Measurements from ENCODE around the gene MS4A15. TPM values are rescaled to one million over a fixed set of nuclear protein-coding genes. Genes with fewer than 3 reads are reported as not detected.
"Not testable (repeated sequence)": the region's sequence is repeated elsewhere in the genome, so short reads cannot be mapped to it uniquely, and the experiment has no call there.

MS4A15 gene
- total RNA-seq, 2 donors from 2014 or later = not detected

DNA sequence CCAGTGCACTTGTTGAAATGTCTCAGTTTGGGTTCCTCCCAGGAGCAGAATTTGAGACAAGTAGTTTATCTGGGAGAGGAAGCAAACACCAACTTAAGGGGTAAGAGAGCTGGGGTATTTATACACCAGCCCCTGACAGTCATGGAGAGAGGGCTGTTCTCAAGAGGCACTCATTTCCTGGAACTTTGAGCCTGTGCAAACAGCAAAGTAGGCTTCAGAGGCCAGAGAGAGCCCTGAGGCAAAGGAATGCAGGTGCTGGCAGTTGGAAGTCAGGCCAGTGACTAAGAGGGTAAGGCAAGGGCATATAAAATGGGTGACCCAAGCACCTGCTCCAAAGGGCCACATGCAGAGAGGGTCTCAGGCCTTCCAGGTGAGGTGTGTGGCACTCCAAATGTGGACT lies 16.1 kb upstream of the MS4A15 start:
- Mint-ChIP-seq H3K27ac (no peak overlapping the region), H3K4me1 (no peaks in the 10 kb centered on the region), H3K9me3 (no peaks in the 10 kb centered on the region), H3K27me3 (peaks cover 39% of the 10 kb centered on the region), H3K4me3 (no peak overlapping the region), H3K36me3 (ENCODE audit: low read depth) (no peaks in the 10 kb centered on the region)
- ATAC-seq (replicated peaks) = no peak

DNA sequence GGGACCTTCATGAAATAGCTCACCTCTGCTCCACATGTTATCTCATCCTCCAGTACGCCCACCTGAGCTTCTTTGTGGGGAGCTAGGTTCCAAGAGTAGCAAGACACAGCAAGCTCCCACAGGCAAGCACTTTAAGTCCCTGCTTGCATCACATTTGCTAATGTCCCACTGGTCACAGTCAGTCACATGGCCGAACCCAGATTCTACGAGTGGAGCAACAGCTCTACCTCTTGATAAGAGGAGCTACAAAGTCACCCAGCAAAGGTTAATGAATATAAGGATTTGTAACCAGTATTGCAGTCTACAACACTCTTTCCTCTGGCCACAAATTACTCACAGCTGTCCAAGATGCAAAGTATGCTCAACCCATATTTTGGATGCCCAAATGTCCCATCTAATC lies 15.2 kb upstream of the MS4A15 start:
- Mint-ChIP-seq H3K9me3 (no peaks in the 10 kb centered on the region), H3K27ac (no peak overlapping the region), H3K4me3 (no peak overlapping the region), H3K36me3 (ENCODE audit: low read depth) (no peaks in the 10 kb centered on the region), H3K27me3 (peaks cover 39% of the 10 kb centered on the region), H3K4me1 (no peaks in the 10 kb centered on the region)
- no peak for ATAC-seq (replicated peaks)

DNA sequence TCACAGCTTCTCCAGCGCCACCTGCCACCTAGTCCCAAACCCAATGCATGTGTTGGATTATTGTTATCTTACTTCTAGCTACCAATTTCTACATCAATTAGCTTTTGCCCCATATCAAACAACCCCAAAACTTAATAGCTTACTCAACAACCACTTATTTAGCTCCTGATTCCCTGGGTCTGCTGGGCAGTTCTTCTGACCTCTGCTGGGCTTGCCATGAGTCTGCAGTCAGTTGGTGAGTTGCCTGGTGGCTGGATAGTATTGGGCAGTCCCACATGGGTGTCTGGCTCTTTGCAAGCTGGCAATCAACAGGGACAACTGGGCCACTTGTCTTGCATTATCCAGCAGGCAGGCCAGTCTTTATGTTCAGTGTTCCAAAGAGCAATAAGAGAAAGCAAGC lies 13.6 kb upstream of the MS4A15 start:
- no peak for ATAC-seq (replicated peaks)
- H3K9me3 Mint-ChIP-seq = no peaks in the 10 kb centered on the region

DNA sequence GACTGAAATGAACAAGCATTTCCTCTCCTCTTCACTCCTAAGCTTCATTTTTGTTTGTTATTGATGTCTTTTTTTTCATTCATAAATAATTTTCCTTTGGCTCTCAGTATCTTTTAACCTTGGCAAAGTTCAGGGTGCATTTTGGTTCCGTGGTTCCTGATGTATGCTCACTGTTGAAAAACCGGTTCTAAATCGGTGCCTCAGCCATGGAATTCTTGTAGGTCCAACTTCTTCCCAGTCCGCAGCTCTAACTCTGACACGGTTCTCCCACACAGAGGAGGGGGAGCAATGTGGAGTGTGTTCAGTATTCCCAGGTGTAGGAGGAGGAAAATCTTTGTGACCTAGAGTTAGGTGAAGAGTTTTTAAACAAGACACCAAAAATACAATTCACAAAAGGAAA lies 12.6 kb upstream of the MS4A15 start:
- Mint-ChIP-seq H3K9me3 (no peaks in the 10 kb centered on the region), H3K4me1 (peaks cover 5% of the 10 kb centered on the region), H3K27me3 (peaks cover 25% of the 10 kb centered on the region), H3K4me3 (no peak overlapping the region), H3K36me3 (ENCODE audit: low read depth) (no peaks in the 10 kb centered on the region), H3K27ac (no peak overlapping the region)
- ATAC-seq (replicated peaks) = no peak

More for the DNA sequence above, 13.6 kb upstream of the MS4A15 start:
- Mint-ChIP-seq H3K4me1 (peaks cover 5% of the 10 kb centered on the region), H3K27ac (no peak overlapping the region), H3K36me3 (ENCODE audit: low read depth) (no peaks in the 10 kb centered on the region), H3K4me3 (no peak overlapping the region), H3K27me3 (peaks cover 35% of the 10 kb centered on the region)

DNA sequence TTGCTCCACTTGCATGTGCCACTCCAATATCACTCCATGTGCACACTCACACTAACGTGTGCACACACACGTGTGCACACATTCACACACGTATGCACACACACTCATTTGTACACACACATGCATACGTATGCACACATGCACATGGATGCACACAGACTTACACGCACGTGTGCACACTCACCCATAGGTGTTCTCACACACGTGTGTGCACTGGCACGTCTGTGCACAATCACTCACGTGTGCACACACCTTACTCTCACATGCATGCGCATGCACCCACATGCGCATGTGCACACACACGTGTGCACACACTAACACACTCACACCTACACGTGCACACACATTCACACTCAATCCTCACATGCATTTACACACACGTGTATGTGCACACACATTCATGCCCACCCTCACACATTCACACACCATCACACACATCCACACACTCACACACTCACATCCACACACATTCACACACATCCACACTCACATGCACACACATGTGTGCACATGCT lies 9.3 kb upstream of the MS4A15 start:
- Mint-ChIP-seq H3K4me1 (peaks cover 5% of the 10 kb centered on the region), H3K4me3 (no peak overlapping the region), H3K27me3 (peaks cover 34% of the 10 kb centered on the region), H3K9me3 (no peaks in the 10 kb centered on the region), H3K27ac (no peak overlapping the region), H3K36me3 (ENCODE audit: low read depth) (no peaks in the 10 kb centered on the region)
- ATAC-seq (replicated peaks) = no peak

DNA sequence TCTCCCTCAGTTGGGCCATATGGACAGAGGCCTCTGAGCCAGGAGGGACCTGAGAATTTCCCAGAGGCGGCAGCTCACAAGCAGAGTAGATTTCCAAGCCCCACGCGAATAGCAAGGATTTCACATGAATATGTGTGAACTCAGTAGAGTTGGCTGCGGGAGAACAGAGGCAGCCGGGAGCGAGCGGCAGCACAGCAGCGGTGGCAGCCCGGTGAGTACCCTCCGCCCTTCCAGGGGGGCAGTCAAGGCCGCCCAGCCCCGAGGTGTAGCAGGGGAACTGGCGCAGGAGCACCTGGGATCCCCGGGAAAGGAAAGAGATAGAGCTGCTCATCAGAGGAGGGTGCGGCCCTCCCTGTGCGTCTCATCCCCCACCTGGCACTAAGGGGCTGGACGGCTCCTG lies 8.4 kb upstream of the MS4A15 start:
- ATAC-seq (replicated peaks) = no peak
- Mint-ChIP-seq H3K27me3 (peaks cover 39% of the 10 kb centered on the region), H3K9me3 (no peaks in the 10 kb centered on the region), H3K4me1 (peaks cover 5% of the 10 kb centered on the region), H3K4me3 (no peak overlapping the region), H3K27ac (no peak overlapping the region), H3K36me3 (ENCODE audit: low read depth) (no peaks in the 10 kb centered on the region)

DNA sequence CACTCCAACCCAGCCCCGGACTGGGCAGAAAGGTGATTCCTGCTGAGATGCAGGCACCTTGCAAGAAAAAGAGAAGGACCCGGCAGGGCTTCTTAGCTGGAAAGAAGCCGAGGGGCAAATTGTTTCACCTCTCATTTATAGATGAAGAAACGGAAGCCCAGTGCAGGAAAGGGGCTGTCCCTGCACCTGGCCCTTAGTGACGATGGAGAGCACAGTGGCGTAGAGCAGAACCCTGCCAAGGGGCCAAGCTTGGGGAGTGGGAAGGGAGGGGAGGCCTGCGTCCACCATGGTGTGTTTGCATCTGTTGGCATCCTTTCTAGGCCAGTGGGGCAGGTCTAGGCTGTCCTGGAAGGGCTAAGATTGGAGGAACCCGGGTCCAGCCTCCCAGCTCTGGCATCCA lies 7.8 kb upstream of the MS4A15 start:
- Mint-ChIP-seq H3K27ac (no peak overlapping the region), H3K4me3 (no peak overlapping the region), H3K27me3 (peaks cover 39% of the 10 kb centered on the region), H3K9me3 (no peaks in the 10 kb centered on the region), H3K36me3 (ENCODE audit: low read depth) (no peaks in the 10 kb centered on the region), H3K4me1 (peaks cover 5% of the 10 kb centered on the region)
- ATAC-seq (replicated peaks) = no peak

DNA sequence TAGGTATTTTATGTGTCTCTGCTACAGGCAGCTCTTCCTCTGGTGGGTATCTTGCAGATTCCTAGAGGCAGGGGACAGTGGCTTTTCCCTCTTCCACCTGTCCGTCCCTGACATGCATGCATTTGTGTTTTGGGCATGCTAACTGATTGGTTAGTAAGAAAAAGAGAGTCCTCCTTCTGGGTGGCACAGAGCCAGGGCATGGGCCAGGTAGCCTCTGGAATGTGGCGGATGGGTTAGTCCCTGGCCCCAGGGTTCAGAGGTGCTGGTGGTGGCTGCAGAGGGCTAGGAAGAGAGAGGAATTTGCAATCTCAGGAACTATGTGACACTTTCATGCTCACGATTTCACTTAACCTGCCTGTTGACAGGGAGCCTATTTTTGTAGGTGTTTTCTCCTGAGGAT lies 5.8 kb upstream of the MS4A15 start:
- Mint-ChIP-seq H3K9me3 (no peaks in the 10 kb centered on the region), H3K36me3 (ENCODE audit: low read depth) (no peaks in the 10 kb centered on the region), H3K27ac (no peak overlapping the region), H3K4me3 (no peak overlapping the region), H3K4me1 (peaks cover 5% of the 10 kb centered on the region), H3K27me3 (peaks cover 34% of the 10 kb centered on the region)
- no peak for ATAC-seq (replicated peaks)

DNA sequence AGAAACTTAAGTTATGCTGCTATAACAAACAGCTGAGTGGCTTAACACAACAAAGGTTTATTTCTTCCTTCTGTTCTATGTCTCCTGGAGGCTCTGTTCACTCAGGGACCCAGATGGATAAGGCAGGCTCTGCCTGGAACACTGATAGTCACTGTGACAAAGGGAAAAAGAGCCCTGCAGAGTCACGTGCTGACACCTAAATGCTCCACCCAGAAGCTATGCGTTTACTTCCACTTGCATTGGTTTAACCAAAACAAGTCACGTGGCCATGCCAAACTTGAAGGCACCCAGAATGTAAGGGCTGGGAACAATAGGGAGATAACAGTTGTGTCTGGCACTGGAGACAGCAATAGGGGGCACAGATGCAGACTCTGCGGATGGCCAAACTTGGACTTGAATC lies 3.4 kb upstream of the MS4A15 start:
- Mint-ChIP-seq H3K27ac (no peak overlapping the region), H3K27me3 (peaks cover 36% of the 10 kb centered on the region), H3K36me3 (ENCODE audit: low read depth) (no peaks in the 10 kb centered on the region), H3K4me1 (no peaks in the 10 kb centered on the region), H3K9me3 (no peaks in the 10 kb centered on the region), H3K4me3 (no peak overlapping the region)
- ATAC-seq (replicated peaks) = no peak

DNA sequence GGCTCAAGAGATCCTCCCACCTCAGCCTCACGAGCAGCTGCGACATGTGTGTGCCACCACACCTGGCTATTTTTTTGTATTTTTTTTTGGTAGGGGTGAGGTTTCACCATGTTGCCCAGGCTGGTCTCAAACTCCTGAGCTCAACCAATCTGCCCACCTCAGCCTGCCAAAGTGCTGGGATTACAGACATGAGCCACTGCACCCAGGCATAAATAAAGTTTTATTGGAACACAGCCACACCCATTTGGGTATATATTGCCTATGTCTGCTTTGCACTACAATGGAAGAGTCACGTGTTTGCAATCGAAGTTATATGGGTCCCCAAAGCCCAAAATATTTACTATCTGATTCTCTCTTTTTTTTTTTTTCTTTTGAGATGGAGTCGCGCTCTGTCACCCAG lies 1.8 kb upstream of the MS4A15 start:
- H3K27ac Mint-ChIP-seq = no peak overlapping the region
- H3K4me1 Mint-ChIP-seq = no peaks in the 10 kb centered on the region
- no peak overlapping the region for H3K4me3 Mint-ChIP-seq
- no peaks in the 10 kb centered on the region for H3K9me3 Mint-ChIP-seq
- H3K27me3 Mint-ChIP-seq = peaks cover 45% of the 10 kb centered on the region
- ATAC-seq (replicated peaks) = no peak
- H3K36me3 Mint-ChIP-seq (ENCODE audit: low read depth) = no peaks in the 10 kb centered on the region

DNA sequence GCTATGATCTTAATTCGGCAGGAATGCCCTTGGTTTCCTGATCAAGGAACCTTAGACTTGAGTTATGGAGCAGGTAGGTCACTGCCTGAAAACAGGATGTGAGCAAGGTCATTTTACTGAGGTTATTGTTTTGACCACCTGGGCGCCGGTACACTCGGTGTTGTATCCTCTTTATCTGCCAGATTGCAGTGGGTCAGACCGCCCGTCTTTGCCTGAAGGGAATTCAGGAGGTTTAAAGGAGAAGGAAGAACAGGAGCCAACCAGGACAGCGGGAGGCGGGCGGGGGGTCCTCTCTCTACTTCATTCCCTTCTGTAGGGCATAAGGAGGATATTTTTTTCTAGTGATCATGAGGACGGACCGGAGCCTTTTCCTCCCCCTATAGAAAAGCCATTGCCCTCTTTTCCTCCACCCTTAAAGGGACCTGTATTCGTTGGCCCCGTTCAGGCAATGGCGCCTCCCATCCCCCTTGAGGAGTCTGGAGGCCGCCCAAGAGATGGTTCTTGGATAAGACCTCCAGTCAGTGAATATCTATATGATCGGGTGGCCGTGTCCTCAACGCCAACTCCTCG lies 649 bp downstream of the MS4A15 start:
- H3K9me3 Mint-ChIP-seq = no peaks in the 10 kb centered on the region
- no peak overlapping the region for H3K27ac Mint-ChIP-seq
- no peak for ATAC-seq (replicated peaks)
- no peaks in the 10 kb centered on the region for H3K4me1 Mint-ChIP-seq
- H3K4me3 Mint-ChIP-seq = no peak overlapping the region
- H3K36me3 Mint-ChIP-seq (ENCODE audit: low read depth) = no peaks in the 10 kb centered on the region
- H3K27me3 Mint-ChIP-seq = peaks cover 52% of the 10 kb centered on the region

DNA sequence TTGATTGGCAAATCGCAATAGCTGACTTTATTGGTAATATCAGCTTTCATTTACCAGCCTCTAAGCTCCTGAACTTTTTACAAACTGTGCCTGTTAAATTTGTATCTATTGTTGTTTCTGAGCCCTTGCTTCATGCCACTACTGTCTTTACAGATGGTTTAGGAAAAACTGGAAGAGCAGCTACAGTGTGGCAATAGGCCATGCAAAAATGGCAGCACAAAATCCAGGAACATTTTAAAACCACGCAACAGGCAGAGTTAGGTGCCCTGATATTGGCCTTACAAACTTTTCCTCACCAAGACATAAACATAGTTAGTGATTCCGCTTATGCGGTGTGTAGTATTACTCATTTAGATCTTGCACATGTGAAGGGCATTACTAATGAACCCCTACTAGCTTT lies 2.0 kb downstream of the MS4A15 start:
- not testable (repeated sequence) for H3K27ac Mint-ChIP-seq; H3K4me3 Mint-ChIP-seq; ATAC-seq (replicated peaks); H3K4me1 Mint-ChIP-seq; H3K36me3 Mint-ChIP-seq (ENCODE audit: low read depth); H3K9me3 Mint-ChIP-seq
- H3K27me3 Mint-ChIP-seq = peaks cover 45% of the 10 kb centered on the region

DNA sequence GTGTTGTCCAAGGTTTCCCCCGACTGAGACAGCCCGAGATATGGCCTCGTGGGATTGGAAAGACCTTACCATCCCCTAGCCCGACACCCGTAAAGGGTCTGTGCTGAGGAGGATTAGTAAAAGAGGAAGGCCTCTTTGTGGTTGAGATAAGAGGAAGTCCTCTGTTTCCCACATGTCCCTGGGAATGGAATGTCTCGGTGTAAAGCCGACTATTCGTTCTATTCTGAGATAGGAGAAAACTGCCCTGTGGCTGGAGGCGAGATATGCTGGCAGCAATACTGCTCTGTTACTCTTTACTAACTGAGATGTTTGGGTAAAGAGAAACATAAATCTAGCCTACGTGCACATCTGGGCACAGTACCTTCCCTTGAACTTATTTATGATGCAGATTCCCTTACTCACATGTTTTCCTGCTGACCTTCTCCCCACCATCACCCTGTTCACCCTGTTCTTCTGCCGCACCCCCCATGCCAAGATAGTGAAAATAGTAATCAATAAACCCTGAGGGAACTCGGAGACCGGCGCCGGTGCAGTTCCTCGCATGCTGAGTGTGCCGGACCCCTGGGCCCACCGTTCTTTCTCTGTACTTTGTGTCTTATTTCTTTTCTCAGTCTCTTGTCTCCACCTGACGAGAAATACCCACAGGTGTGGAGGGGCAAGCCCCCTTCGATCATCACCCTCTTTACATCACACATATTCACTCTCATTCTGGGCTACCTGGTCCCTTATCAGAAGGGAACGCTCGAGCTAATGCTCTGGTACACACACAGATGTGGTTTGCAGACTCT lies 3.0 kb downstream of the MS4A15 start:
- not testable (repeated sequence) for H3K4me3 Mint-ChIP-seq; H3K9me3 Mint-ChIP-seq; H3K36me3 Mint-ChIP-seq (ENCODE audit: low read depth); H3K27ac Mint-ChIP-seq; ATAC-seq (replicated peaks); H3K4me1 Mint-ChIP-seq
- H3K27me3 Mint-ChIP-seq = peaks cover 54% of the 10 kb centered on the region

DNA sequence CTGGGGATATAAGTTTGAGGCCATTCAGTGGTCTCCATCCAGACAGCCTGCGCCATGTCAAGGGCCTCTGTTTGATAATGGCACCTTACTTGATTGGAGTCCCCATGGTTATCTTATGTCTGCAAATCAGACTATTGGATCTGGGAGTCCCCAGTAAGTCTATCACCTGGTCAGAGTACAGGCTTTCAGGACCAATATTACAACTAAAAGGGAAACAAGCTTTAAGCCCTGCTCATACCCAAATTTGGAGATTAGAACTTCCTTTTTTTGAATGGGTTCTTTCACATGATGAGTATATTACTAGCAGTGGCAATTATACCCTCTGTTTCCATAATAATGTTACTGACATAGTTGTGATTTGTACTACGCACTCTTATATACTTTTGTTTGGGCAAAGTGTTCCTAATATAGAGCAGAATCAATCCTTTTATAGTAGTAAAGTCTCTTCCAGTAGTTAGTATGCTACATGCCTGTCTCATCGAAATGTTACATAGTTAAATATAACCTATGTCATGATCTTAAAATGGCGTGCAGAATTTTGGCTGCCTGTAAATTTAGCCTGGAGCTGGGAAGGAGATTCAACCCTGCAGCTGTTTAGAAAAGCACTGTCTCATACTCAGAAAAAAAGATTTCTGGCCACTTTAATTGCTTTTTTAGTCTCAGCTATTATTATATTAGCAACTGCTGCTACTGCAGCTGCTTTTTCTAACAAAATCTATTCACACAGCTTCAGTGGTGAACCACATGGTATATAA lies 4.9 kb downstream of the MS4A15 start:
- no peak for ATAC-seq (replicated peaks)
- Mint-ChIP-seq H3K27ac (no peak overlapping the region), H3K4me3 (no peak overlapping the region), H3K36me3 (ENCODE audit: low read depth) (no peaks in the 10 kb centered on the region), H3K4me1 (peaks cover 7% of the 10 kb centered on the region), H3K27me3 (peaks cover 57% of the 10 kb centered on the region), H3K9me3 (no peaks in the 10 kb centered on the region)

Data from activated T-helper 17 cell treated with anti-CD3 and anti-CD28 coated beads, Interleukin-2, amount 50 U/mL, for 72 hours (primary cell).